Natural killer cell (primary cell): ENCODE measurements around the gene BBS4. TPM values are rescaled to one million over a fixed set of nuclear protein-coding genes. Genes with fewer than 3 reads are reported as not detected.

Source experiments
- ATAC-seq, 3 donors: fragments of 150-1000 bp in 2 of 3; fragments of 200-7000 bp in 1 of 3; cut with Tn5 transposase; 1 replicate in 1 of 3; 2 replicates in 2 of 3; pipeline ENCODE4 v1.10.0; 2021; ENCODE audit warnings: mild to moderate bottlenecking in 2 of 3, moderate library complexity in 2 of 3
- DNase-seq, 2 donors: peaks; one replicate each; pipeline versions ENCODE4 v3.0.0 to v3.0.0-alpha.2; 2013 to 2021; ENCODE audit warnings: mixed read lengths in 1 of 2
- H3K27ac ChIP-seq: one replicate; pipeline ENCODE4 v1.5.1; 2013; ENCODE audit warnings: mild to moderate bottlenecking, low read length
- H3K27me3 ChIP-seq: one replicate; pipeline ENCODE4 v1.6.1; 2013; ENCODE audit warnings: low read length; ENCODE audit not compliant: control insufficient read depth, insufficient read depth
- H3K36me3 ChIP-seq: one replicate; pipeline ENCODE4 v1.6.1; 2013; ENCODE audit warnings: low read length; ENCODE audit not compliant: control insufficient read depth, insufficient read depth
- H3K4me1 ChIP-seq: one replicate; pipeline ENCODE4 v1.6.1; 2013; ENCODE audit warnings: low read length; ENCODE audit not compliant: control insufficient read depth, insufficient read depth
- H3K4me3 ChIP-seq: one replicate; pipeline ENCODE4 v1.5.1; 2013; ENCODE audit warnings: low read length
- H3K9me3 ChIP-seq: one replicate; pipeline ENCODE4 v1.6.1; 2013; ENCODE audit warnings: low read length; ENCODE audit not compliant: control insufficient read depth, insufficient read depth
- H3K27ac Mint-ChIP-seq, 2 donors: one replicate each; pipeline ENCODE4 v1.8.0; 2022; ENCODE audit warnings: mild to moderate bottlenecking in 2 of 2, mixed read lengths in 2 of 2, moderate library complexity in 1 of 2
- H3K27me3 Mint-ChIP-seq, 2 donors: one replicate each; pipeline ENCODE4 v1.8.0; 2022; ENCODE audit warnings: low read depth in 2 of 2, mixed read lengths in 2 of 2
- H3K36me3 Mint-ChIP-seq: one replicate; pipeline ENCODE4 v1.8.0; 2022; ENCODE audit warnings: mixed read lengths
- H3K4me1 Mint-ChIP-seq, 2 donors: one replicate each; pipeline ENCODE4 v1.8.0; 2022; ENCODE audit warnings: mixed read lengths in 2 of 2
- H3K4me3 Mint-ChIP-seq: one replicate; pipeline ENCODE4 v1.8.0; 2022; ENCODE audit warnings: mild to moderate bottlenecking, moderate library complexity, mixed read lengths
- H3K9me3 Mint-ChIP-seq, 2 donors: one replicate each; pipeline ENCODE4 v1.8.0; 2022; ENCODE audit warnings: mixed read lengths in 2 of 2
- WGBS: methylation state at CpG from one replicate; pipeline ENCODE4 v1.1.7; 2013; ENCODE audit warnings: missing lambda C conversion rate; ENCODE audit not compliant: insufficient coverage; 5-methylcytosine and 5-hydroxymethylcytosine counted together
- intact Hi-C: fragments of 100-400 bp; cut with micrococcal nuclease; formaldehyde crosslinking; loops from one replicate; pipeline ENCODE4 v1.14.2; 2022
- total RNA-seq, 4 donors: library from RNA; stranded (reverse); fragments of 120-200 nt in 1 of 4; gene quantifications; one replicate each; pipeline versions ENCODE4 v1.2.3 to v1.2.4, GENCODE V29; 2013 to 2022
- TF ChIP-seq, protein P1 (sequence below): fragments of 200-600 bp; IDR thresholded peaks from one replicate; pipeline ENCODE4 v1.8.0; 2022; ENCODE audit warnings: antibody characterized with exemption

The BBS4 gene
- total RNA-seq, 3 donors from 2014 or later (not counting 1 experiment from before 2014, with no cell fraction given): 24.7 to 37.2 (median 26.7) TPM

DNA sequence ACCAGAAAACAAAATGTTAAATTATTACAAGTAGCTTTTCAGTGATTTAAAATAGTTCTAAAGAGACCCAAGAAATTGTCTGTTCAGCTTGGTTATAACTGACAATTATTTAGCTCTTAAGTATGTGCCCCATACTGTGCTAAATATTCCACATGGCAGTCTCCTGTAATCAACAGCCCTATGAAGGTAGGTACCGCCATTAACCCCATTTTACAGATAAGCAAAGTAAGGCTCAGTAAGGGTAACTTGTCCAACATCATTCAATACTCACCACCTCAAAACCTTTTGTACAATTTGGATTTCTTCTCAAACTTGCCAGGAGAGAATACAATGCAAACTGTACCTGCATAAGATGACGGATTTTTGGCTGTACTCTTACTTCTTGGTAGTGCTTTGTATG lies 63.7 kb downstream of the BBS4 start:
- Mint-ChIP-seq H3K4me3 (no peak overlapping the region), H3K4me1 (peaks cover 17% of the 10 kb centered on the region in 2 donors), H3K27ac (no peak overlapping the region), H3K27me3 (no peaks in the 10 kb centered on the region), H3K36me3 (peaks cover 5% of the 10 kb centered on the region), H3K9me3 (no peaks in the 10 kb centered on the region)
- Histone ChIP-seq H3K4me1 (no peaks in the 10 kb centered on the region), H3K4me3 (no peak overlapping the region), H3K27ac (no peak overlapping the region), H3K36me3 (peaks cover 29% of the 10 kb centered on the region), H3K27me3 (no peaks in the 10 kb centered on the region), H3K9me3 (no peaks in the 10 kb centered on the region)
- TF ChIP-seq, protein P1, sequence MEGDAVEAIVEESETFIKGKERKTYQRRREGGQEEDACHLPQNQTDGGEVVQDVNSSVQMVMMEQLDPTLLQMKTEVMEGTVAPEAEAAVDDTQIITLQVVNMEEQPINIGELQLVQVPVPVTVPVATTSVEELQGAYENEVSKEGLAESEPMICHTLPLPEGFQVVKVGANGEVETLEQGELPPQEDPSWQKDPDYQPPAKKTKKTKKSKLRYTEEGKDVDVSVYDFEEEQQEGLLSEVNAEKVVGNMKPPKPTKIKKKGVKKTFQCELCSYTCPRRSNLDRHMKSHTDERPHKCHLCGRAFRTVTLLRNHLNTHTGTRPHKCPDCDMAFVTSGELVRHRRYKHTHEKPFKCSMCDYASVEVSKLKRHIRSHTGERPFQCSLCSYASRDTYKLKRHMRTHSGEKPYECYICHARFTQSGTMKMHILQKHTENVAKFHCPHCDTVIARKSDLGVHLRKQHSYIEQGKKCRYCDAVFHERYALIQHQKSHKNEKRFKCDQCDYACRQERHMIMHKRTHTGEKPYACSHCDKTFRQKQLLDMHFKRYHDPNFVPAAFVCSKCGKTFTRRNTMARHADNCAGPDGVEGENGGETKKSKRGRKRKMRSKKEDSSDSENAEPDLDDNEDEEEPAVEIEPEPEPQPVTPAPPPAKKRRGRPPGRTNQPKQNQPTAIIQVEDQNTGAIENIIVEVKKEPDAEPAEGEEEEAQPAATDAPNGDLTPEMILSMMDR: no peak
- WGBS: 96% methylated on average over 2 of the region's 2 CpGs
- no peak for DNase-seq
- intact Hi-C loops: no loop called here
- ATAC-seq: no peak

DNA sequence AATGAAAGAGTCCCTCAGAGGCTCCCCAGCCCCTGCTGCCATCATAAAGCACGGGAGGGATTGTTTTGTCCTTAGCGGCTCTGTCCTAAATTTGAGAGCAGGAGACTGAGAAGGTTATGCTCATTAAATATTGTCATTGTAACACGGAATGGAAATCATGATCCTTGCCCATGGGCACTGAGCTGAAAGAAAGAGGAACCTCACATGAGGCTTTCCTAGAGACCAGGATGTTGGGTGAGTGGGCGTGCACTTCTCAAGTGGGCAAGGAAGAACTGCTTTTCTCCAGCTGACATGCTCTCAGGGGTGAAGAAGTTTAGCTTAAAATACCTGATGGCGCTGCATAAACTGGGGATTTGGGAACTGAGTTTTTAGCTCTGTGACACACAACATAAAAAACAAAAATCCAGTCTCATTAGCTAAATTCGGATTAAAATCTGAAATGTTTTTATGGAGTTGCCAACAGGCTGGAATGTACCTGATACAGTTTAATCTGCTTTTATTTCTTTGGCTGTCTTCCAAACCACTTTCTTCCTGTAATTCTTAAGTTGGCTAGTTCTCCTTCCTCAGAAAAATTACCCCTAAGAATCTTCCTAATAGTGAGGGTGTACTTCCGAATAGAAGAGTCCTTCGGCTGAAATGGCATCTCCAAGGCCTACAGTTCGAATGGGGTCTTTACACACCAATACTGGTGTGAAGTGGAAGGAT lies 65.9 kb downstream of the BBS4 start:
- Histone ChIP-seq H3K27me3 (no peaks in the 10 kb centered on the region), H3K27ac (no peak overlapping the region), H3K4me1 (no peaks in the 10 kb centered on the region), H3K4me3 (no peak overlapping the region), H3K9me3 (no peaks in the 10 kb centered on the region), H3K36me3 (peaks cover 50% of the 10 kb centered on the region)
- Mint-ChIP-seq H3K27me3 (no peaks in the 10 kb centered on the region), H3K4me1 (peaks cover 17 to 20% of the 10 kb centered on the region in 2 donors), H3K36me3 (peaks cover 5% of the 10 kb centered on the region), H3K27ac (peak overlapping the region; percentile 78), H3K4me3 (no peak overlapping the region), H3K9me3 (no peaks in the 10 kb centered on the region)
- TF ChIP-seq, protein P1: no peak
- DNase-seq (no peak), ATAC-seq (no peak)
- intact Hi-C loops: no loop called here
- WGBS: 37% methylated on average over 5 of the region's 9 CpGs

DNA sequence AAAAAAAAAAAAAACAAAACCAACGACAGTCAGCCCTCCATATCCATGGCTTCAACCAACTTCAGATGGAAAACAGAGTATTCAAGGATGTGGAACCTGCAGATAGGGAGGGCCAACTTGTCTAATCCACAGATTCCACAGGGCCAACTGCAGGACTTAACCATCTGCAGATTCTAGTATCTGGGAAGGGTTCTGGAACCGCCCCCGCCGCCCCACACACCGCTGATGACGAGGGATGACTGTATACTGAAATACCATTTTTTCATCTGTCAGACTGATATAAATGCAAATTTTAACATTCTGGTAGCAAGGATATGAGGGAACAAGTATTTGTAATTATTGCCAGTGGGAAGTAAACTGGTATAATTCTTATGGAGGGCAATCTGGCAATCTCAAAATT lies 68.1 kb downstream of the BBS4 start:
- intact Hi-C loops: no loop called here
- no peaks in the 10 kb centered on the region for H3K4me1 ChIP-seq
- no peaks in the 10 kb centered on the region for H3K9me3 Mint-ChIP-seq
- DNase-seq (no peak), ATAC-seq (no peak)
- peaks cover 63% of the 10 kb centered on the region for H3K36me3 ChIP-seq
- H3K4me3 ChIP-seq: no peak overlapping the region
- no peak overlapping the region for H3K4me3 Mint-ChIP-seq
- 96% methylated on average over 5 of the region's 6 CpGs for WGBS
- TF ChIP-seq, protein P1: no peak
- no peak overlapping the region for H3K27ac Mint-ChIP-seq
- H3K27ac ChIP-seq: no peak overlapping the region
- H3K9me3 ChIP-seq: no peaks in the 10 kb centered on the region
- H3K36me3 Mint-ChIP-seq: peaks cover 6% of the 10 kb centered on the region
- no peaks in the 10 kb centered on the region for H3K27me3 Mint-ChIP-seq
- H3K4me1 Mint-ChIP-seq: peaks cover 27 to 28% of the 10 kb centered on the region in 2 donors
- H3K27me3 ChIP-seq: no peaks in the 10 kb centered on the region

DNA sequence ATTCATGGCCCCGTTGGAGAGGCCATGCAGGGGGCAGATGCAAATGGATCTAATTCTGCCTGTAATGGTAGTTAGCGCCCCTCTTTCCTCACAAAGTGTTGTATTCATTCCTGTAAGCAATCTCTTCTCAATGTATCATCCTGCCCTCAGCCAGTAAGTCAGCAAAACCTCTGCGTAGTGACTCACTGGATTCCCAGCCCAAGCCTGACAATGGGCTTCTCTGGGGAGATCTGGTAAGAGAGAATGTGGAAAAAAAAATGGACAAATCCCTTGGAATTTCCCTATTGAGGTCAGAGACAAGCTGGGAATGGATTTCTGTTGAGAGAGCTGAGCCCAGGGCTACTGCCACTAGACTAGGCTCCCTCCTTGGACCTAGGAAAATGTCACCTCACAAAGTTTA lies 72.2 kb downstream of the BBS4 start:
- Histone ChIP-seq H3K27ac (no peak overlapping the region), H3K9me3 (no peaks in the 10 kb centered on the region), H3K36me3 (peaks cover 76% of the 10 kb centered on the region), H3K4me3 (no peak overlapping the region), H3K27me3 (no peaks in the 10 kb centered on the region), H3K4me1 (no peaks in the 10 kb centered on the region)
- DNase-seq: no peak
- intact Hi-C loops: no loop called here
- TF ChIP-seq, protein P1: no peak
- Mint-ChIP-seq H3K9me3 (no peaks in the 10 kb centered on the region), H3K4me1 (peaks cover 15 to 21% of the 10 kb centered on the region in 2 donors), H3K27ac (peak overlapping the region in 1 of 2 donors; percentile 24), H3K27me3 (no peaks in the 10 kb centered on the region), H3K4me3 (no peak overlapping the region), H3K36me3 (peaks cover 11% of the 10 kb centered on the region)
- 81% methylated on average over 3 of the region's 3 CpGs for WGBS
- no peak for ATAC-seq
